Heart left ventricle (tissue), 16 donors: Measurements from ENCODE around the gene DDX51. TPM values are rescaled to one million over a fixed set of nuclear protein-coding genes. Genes with fewer than 3 reads are reported as not detected.

Experiments
- ATAC-seq, 4 donors: fragments of 200-7000 bp; cut with Tn5 transposase; one replicate each; pipeline ENCODE4 v1.9.1; 2020 to 2022; ENCODE audit warnings: moderate library complexity in 4 of 4, mild to moderate bottlenecking in 3 of 4, moderate number of reproducible peaks in 1 of 4
- DNase-seq, 5 donors: peaks; one replicate each; pipeline ENCODE4 v3.0.0-alpha.2; 2020
- H3K27ac ChIP-seq, 12 donors: fragments of 200-600 bp; sonication (generic) in 4 of 12; one replicate each; pipeline versions ENCODE4 v1.5.0 to v1.8.0; 2016 to 2022; ENCODE audit warnings: mild to moderate bottlenecking in 2 of 12
- H3K27me3 ChIP-seq, 9 donors: fragments of 200-600 bp; sonication (generic) in 2 of 9; one replicate each; pipeline versions ENCODE4 v1.5.1 to v1.8.0; 2016 to 2022; ENCODE audit warnings: mild to moderate bottlenecking in 3 of 9
- H3K36me3 ChIP-seq, 9 donors: fragments of 200-600 bp; sonication (generic) in 2 of 9; one replicate each; pipeline versions ENCODE4 v1.5.0 to v1.8.0; 2018 to 2022; ENCODE audit warnings: mild to moderate bottlenecking in 2 of 9
- H3K4me1 ChIP-seq, 12 donors: fragments of 200-600 bp; sonication (generic) in 4 of 12; one replicate each; pipeline versions ENCODE4 v1.5.0 to v1.8.0; 2016 to 2022; ENCODE audit warnings: mild to moderate bottlenecking in 3 of 12
- H3K4me3 ChIP-seq, 12 donors: fragments of 200-600 bp; sonication (generic) in 4 of 12; one replicate each; pipeline versions ENCODE4 v1.5.0 to v1.8.0; 2017 to 2022; ENCODE audit warnings: mild to moderate bottlenecking in 9 of 12, moderate library complexity in 4 of 12
- H3K9me3 ChIP-seq, 12 donors: fragments of 200-600 bp; sonication (generic) in 4 of 12; one replicate each; pipeline versions ENCODE4 v1.5.0 to v1.8.0; 2016 to 2022; ENCODE audit warnings: mild to moderate bottlenecking in 1 of 12
- POLR2A ChIP-seq, 2 donors: fragments of 450-650 bp; IDR thresholded peaks; one replicate each; pipeline ENCODE4 v1.6.1; 2017; ENCODE audit warnings: antibody characterized with exemption in 2 of 2, mild to moderate bottlenecking in 2 of 2, moderate library complexity in 2 of 2
- WGBS, 4 donors: extraction: QIAGEN DNeasy Blood & Tissue Kit in 2 of 4; methylation state at CpG; one replicate each; pipeline versions ENCODE4 v1.1.5 to v1.1.7; 2013 to 2018; 5-methylcytosine and 5-hydroxymethylcytosine counted together
- intact Hi-C, 10 donors: fragments of 100-400 bp; cut with DNase I; formaldehyde crosslinking; loops; one replicate each; pipeline versions ENCODE4 v1.11.1 to v1.14.2; 2022
- polyA plus RNA-seq, 2 donors: library from polyadenylated mRNA; stranded (reverse); fragments of 200-250 nt; gene quantifications; one replicate each; pipeline ENCODE4 v1.2.3, GENCODE V29; 2013
- total RNA-seq, 9 donors: library from RNA; depleted of rRNA in 2 of 9; stranded (reverse); fragments of >200 nt in 2 of 9; fragmentation: NEBNext Ultra II Directional in 3 of 9; extraction: Animal tissue kit (Norgen Biotek cat#: 25700) in 3 of 9; gene quantifications; one replicate each; pipeline versions ENCODE4 v1.1.0 to v1.2.4, GENCODE V29; 2016 to 2023
- TF ChIP-seq, protein P1 (sequence below), 12 donors: fragments of 200-600 bp; sonication (generic) in 4 of 12; IDR thresholded peaks; one replicate each; pipeline versions ENCODE4 v1.5.0 to v1.8.0; 2018 to 2022; ENCODE audit warnings: antibody characterized with exemption in 12 of 12, mild to moderate bottlenecking in 5 of 12
- donor health status: ischemic (EF 13 %, LVEDD 7.1; RV severe dilation, severe dysfunction).
- donor health status: healthy with polysubstance abuse.
- donor health status: DM: no; HTN: yes; CAD: no.
- donor health status: DM: no; HTN: no; CAD: no.
- donor health status: ischemic (EF 25% LVEDD 6.9; RV normal size, moderate dysfunction).
- donor health status: ischemic (EF 25% LVEDD 5.7; RV mildly dilated, moderate dysfunction).
- donor health status: healthy.
- donor health status: DM: yes; HTN: yes; CAD: no.
- donor health status: ischemic (EF 35%, LVEDD 5.7; RV mildly dilated, moderate dysfunction).
- donor health status: nonischemic (EF 11% LVEDD 7.7; RV severe dilation, severe dysfunction).
- donor health status: DM: yes; HTN: yes; CAD: no.
- donor health status: PGD.
- donor health status: ischemic (EF 29% LVEDD 5.4; RV normal size, mild dysfunction).
- donor health status: nonischemic (EF 23%, LVEDD 6.1; RV moderate dilation, normal function).

The DDX51 gene
- total and polyA plus RNA-seq, 11 donors: 4.1 to 14.7 (median 8.6) TPM

DNA sequence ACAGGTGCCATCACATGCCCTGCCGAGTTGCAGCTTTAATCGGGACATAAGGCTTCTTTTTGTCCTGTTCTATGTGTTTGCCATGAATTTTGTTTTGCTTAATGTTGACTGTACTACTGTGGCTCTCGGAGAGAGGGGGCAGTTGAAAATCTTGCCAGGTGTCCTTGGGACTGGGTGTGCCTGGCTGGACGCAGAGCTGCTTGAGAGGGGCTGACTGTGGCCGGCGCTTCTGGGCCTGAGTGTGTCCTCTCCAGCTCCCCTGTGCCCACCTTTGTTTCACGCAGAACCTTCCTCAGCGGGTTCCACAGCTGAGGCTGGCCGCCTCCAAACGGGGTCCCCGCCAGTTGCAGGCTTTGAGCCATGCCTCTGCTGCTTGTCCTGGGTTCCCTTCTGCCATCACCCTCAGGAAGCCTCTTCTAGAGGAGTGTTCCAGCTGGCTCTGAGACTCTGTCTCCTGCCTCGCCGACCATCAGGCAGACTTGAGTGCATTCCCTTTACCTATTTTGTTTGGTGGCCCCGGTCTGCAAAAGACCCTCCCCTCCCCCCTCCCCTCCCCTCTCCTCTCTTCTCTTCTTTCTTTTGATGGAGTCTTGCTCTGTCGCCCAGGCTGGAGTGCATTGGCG lies 49.7 kb downstream of the DDX51 start:
- Histone ChIP-seq H3K36me3 (peaks cover 0 to 48% (median 18%) of the 10 kb centered on the region in 9 donors), H3K9me3 (no peaks in the 10 kb centered on the region), H3K4me3 (no peak overlapping the region), H3K27me3 (no peaks in the 10 kb centered on the region), H3K4me1 (peaks cover 0 to 3% (median 0%) of the 10 kb centered on the region in 12 donors), H3K27ac (no peak overlapping the region)
- ATAC-seq (no peak), DNase-seq (no peak)
- WGBS, 4 donors: 93 to 96% (median 95%) methylated on average over 16 of the region's 16 CpGs
- no peak for TF ChIP-seq POLR2A (IDR thresholded peaks at IDR 0.05)
- TF ChIP-seq, protein P1, sequence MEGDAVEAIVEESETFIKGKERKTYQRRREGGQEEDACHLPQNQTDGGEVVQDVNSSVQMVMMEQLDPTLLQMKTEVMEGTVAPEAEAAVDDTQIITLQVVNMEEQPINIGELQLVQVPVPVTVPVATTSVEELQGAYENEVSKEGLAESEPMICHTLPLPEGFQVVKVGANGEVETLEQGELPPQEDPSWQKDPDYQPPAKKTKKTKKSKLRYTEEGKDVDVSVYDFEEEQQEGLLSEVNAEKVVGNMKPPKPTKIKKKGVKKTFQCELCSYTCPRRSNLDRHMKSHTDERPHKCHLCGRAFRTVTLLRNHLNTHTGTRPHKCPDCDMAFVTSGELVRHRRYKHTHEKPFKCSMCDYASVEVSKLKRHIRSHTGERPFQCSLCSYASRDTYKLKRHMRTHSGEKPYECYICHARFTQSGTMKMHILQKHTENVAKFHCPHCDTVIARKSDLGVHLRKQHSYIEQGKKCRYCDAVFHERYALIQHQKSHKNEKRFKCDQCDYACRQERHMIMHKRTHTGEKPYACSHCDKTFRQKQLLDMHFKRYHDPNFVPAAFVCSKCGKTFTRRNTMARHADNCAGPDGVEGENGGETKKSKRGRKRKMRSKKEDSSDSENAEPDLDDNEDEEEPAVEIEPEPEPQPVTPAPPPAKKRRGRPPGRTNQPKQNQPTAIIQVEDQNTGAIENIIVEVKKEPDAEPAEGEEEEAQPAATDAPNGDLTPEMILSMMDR (IDR thresholded peaks at IDR 0.05): no peak
- intact Hi-C loops: no loop called here

DNA sequence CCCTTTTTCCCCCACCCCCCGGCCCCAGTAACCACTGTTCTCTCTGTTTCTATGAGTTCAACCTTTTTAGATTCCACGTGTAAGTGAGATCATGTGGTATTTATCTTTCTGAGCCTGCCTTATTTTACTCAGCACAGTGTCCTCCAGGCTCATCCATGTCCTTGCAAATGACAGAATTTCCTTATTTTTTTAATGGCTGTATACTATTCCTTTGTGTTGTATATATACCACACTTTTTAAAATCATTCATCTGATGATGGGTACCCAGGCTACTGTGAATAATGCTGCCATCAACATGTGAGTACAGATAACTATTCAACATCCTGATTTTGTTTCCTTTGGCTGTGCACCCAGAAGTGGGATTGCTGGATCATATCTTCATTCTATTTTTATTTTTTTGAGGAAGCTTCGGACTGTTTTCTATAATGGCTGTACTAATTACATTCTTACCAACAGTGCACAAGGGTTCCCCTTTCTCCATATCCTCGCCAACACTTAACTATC lies 54.7 kb downstream of the DDX51 start:
- no peak for TF ChIP-seq POLR2A (IDR thresholded peaks at IDR 0.05)
- TF ChIP-seq, protein P1 (IDR thresholded peaks at IDR 0.05): no peak
- Histone ChIP-seq H3K4me1 (peaks cover 0 to 16% (median 8%) of the 10 kb centered on the region in 12 donors), H3K9me3 (no peaks in the 10 kb centered on the region), H3K27me3 (no peaks in the 10 kb centered on the region), H3K27ac (no peak overlapping the region), H3K36me3 (peaks cover 0 to 33% (median 16%) of the 10 kb centered on the region in 9 donors), H3K4me3 (no peak overlapping the region)
- 72 to 83% (median 74%) methylated on average over 4 of the region's 4 CpGs for WGBS, 4 donors
- no peak for DNase-seq
- intact Hi-C loops: no loop called here
- no peak for ATAC-seq

Other genes with a start within 250 kb of the DDX51 start
- 10 to 100 TPM; 21.9 to 56.0 (median 42.4) TPM for gene ULK1, start 249.7 kb downstream of the DDX51 start, total RNA-seq
- gene ULK1, start 249.7 kb downstream of the DDX51 start, polyA plus RNA-seq: 10 to 100 TPM; 23.0 to 24.7 TPM
- 10 to 100 TPM in 2 of 9 donors, 1 to 10 TPM in 7; 6.1 to 10.7 (median 8.1) TPM for gene PUS1, start 215.0 kb downstream of the DDX51 start, total RNA-seq
- gene PUS1, start 215.0 kb downstream of the DDX51 start, polyA plus RNA-seq: 10 to 100 TPM in 1 of 2 donors, 1 to 10 TPM in 1; 8.8 to 13.5 TPM
- gene EP400, start 194.4 kb downstream of the DDX51 start, total RNA-seq: 10 to 100 TPM; 10.3 to 27.8 (median 18.3) TPM
- gene EP400, start 194.4 kb downstream of the DDX51 start, polyA plus RNA-seq: 10 to 100 TPM in 1 of 2 donors, 1 to 10 TPM in 1; 9.8 to 10.5 TPM
- 10 to 100 TPM in 4 of 9 donors, 1 to 10 TPM in 5; 7.9 to 14.5 (median 9.6) TPM for gene NOC4L, start 138 bp upstream of the DDX51 start, total RNA-seq
- 10 to 100 TPM; 10.9 to 21.1 TPM for gene NOC4L, start 138 bp upstream of the DDX51 start, polyA plus RNA-seq
- 10 to 100 TPM in 1 of 9 donors, not detected in 8; 10.3 TPM for gene GALNT9, start 185.3 kb upstream of the DDX51 start, total RNA-seq
- not detected for gene GALNT9, start 185.3 kb upstream of the DDX51 start, polyA plus RNA-seq